Hair follicular keratinocyte (primary cell): ENCODE data around the gene C12orf43. TPM values are rescaled to one million over a fixed set of nuclear protein-coding genes. Genes with fewer than 3 reads are reported as not detected.

ENCODE experiments used
- total RNA-seq: library from RNA; depleted of rRNA; stranded (reverse); fragments of >200 nt; gene quantifications from 2 replicates; pipeline ENCODE4 v1.2.3, GENCODE V29; 2015

The C12orf43 gene, protein sequence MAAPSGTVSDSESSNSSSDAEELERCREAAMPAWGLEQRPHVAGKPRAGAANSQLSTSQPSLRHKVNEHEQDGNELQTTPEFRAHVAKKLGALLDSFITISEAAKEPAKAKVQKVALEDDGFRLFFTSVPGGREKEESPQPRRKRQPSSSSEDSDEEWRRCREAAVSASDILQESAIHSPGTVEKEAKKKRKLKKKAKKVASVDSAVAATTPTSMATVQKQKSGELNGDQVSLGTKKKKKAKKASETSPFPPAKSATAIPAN
- total RNA-seq: 7.6 and 20.6 TPM in 2 replicates

DNA sequence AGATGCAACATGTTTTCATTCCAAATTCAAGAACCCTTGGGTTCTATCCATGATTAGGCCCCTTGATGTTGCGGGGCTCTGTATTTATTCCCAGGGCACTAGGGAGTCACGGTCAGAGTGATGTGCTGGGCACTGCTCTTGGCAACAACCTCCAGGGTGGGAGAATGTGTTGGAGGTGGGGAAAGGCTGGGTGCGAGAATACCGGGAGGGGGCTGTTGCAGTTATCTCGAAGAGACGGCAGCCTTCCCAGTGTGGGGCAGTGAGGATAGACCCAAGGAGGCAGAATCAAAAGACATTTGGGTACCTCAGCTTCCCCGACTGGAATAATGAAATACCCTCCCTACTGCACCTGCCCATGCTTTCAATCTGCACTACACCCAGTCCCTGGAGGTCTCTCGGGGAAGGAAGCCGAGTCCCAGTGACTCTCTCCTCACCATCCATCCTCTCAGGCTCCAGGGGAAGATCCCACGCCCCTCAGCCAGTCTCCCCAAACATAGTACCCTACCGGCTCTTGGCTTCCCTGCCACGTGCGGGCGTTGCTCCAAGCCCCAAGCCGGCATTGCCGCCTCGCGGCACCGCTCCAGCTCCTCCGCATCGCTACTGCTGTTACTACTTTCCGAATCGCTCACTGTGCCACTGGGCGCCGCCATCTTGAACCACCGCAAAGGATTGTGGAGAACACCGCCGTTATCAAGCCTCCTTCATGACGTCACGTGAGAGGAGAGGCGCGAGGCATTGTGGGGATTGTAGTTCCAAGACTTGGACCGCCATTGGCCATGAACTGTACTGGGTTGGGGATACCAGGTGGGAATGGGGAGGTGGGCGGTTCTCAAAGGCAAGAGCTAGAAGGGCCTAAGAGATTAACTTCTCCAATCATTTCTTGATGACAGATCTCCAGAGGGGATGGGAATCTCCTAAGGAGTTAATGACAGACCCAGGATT, at the start of gene C12orf43:
C12orf43 (minus strand) TSS at position 663 of the 942 bp plus-strand sequence; CDS start at position 650, 13 bp downstream.

DNA sequence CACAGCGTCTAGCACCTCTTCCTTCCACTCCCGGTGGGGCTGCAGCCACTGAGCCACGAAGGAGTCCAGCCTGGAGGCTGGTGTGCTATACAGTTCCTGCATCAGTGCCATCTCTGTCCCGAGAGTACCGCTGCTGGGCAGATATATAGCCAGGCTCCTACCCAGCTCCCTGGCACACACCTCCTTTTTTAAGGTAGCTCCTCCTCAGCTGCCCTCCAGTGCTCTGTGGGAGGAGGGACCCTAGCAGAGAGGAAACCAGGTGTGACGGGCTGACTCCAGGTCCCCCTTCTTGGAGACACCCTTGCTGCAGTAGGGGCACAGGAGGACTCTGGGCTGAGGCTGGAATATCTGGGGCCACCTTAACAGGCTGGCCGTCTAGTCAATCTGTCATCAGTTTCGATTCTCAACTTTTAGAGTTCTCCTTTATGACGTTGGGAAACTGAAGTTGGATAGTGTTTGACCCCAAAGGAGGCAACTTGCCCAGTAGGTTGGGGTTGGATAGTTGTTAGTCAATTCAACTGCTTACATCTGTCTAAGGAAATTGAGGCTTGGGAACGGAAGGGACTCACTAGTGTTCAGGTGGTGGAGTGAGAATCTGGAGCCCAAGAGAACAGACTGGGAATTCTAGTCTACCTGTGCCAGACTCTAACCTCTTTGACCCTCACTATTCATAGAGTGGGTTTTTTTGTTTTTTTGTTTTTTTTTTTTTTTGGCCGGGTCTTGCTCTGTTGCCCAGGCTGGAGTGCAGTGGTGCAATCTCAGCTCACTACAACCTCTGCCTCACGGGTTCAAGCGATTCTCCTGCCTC, 22.8 kb upstream of the C12orf43 start, which contains the start of gene OASL:
OASL (minus strand) TSS at position 386 of the 808 bp plus-strand sequence; CDS start at position 111, 275 bp downstream.

DNA sequence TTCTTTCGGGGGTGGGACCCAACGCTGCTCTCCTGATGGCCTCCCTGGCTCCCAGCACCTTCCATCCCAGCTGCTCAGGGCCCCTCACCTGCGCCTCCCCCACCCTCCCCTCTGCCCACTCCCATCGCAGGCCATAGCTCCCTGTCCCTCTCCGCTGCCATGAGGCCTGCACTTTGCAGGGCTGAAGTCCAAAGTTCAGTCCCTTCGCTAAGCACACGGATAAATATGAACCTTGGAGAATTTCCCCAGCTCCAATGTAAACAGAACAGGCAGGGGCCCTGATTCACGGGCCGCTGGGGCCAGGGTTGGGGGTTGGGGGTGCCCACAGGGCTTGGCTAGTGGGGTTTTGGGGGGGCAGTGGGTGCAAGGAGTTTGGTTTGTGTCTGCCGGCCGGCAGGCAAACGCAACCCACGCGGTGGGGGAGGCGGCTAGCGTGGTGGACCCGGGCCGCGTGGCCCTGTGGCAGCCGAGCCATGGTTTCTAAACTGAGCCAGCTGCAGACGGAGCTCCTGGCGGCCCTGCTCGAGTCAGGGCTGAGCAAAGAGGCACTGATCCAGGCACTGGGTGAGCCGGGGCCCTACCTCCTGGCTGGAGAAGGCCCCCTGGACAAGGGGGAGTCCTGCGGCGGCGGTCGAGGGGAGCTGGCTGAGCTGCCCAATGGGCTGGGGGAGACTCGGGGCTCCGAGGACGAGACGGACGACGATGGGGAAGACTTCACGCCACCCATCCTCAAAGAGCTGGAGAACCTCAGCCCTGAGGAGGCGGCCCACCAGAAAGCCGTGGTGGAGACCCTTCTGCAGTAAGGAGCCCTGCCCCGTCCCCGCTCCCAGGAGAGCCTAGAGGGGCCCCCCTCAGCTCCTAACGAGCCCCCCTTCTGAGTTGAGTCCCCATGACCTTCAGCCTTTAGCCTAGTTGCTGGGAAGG, 37.7 kb downstream of the C12orf43 start, which contains the start of gene HNF1A:
HNF1A (plus strand) TSS at position 248 of the 924 bp plus-strand sequence; CDS start at position 474, 226 bp downstream.

Other genes starting within 250 kb of the C12orf43 start
- 8.5 and 15.5 TPM in 2 replicates for gene SPPL3, start 112.1 kb downstream of the C12orf43 start, total RNA-seq
- not detected in 2 replicates for gene HNF1A, start 37.9 kb downstream of the C12orf43 start, total RNA-seq
- gene OASL, start 22.8 kb upstream of the C12orf43 start, total RNA-seq: 1.1 TPM in 2 replicates
- 0.16 and 0.34 TPM in 2 replicates for gene P2RX7, start 116.4 kb upstream of the C12orf43 start, total RNA-seq
- 13.7 and 16.5 TPM in 2 replicates for gene P2RX4, start 193.6 kb upstream of the C12orf43 start, total RNA-seq